DMS153 (cell line): Measurements from ENCODE around the gene DDX25.

Experiments used
- DNase-seq: peaks from one replicate; lab custom pipeline; 2025; lab: John Stamatoyannopoulos, UW

Gene DDX25

GRCh38 chr11:125935618-125936199, 31.4 kb downstream of the DDX25 start:
- DNase-seq, result no peak

GRCh38 chr11:125938418-125938817, 34.1 kb downstream of the DDX25 start:
- DNase-seq, result no peak

DNA sequence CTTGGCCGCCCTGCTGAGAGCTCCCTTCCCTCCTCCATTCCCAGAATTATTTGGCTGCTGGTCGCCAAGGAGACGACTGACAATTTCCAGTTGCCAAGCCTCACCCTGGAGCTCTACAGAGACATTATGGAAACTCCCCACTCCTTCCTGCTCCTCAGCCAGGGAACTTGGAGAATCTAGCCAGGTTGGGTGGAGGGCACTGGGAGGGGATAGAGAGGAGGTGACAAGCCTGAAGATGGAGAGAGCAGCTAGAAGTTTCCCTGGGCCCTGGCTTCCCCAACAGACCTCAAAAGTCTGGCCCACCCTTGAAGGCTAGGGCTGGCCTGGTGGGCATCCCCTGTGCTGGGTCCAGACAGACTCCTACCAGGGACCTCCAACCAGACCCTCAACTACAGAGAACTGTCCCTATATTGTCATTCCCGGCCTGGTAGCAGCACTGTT, 34.8 kb downstream of the DDX25 start:
- DNase-seq, result no peak

GRCh38 chr11:125940145-125940544, 35.8 kb downstream of the DDX25 start:
- no peak for DNase-seq

DNA sequence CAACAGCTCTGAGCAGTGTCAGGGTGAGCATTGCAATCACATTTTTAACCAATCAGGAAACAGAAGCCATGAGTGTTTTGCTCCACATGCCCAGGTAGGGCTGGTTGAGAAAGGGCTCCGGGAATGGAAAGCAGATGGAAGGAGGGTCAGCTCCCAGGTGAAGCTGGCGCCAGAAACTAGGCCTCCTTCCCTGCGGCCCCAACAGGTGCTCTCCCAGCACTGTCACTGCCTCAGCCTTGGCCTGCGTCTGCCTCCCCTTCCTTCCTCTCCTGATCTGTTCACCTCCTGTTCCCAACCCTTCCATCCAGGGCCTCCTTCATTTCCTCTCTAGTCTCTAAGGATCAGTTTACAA, 36.9 kb downstream of the DDX25 start:
- no peak for DNase-seq

GRCh38 chr11:125941619-125942611, 37.6 kb downstream of the DDX25 start:
- peak; percentile 83 for DNase-seq

DNA sequence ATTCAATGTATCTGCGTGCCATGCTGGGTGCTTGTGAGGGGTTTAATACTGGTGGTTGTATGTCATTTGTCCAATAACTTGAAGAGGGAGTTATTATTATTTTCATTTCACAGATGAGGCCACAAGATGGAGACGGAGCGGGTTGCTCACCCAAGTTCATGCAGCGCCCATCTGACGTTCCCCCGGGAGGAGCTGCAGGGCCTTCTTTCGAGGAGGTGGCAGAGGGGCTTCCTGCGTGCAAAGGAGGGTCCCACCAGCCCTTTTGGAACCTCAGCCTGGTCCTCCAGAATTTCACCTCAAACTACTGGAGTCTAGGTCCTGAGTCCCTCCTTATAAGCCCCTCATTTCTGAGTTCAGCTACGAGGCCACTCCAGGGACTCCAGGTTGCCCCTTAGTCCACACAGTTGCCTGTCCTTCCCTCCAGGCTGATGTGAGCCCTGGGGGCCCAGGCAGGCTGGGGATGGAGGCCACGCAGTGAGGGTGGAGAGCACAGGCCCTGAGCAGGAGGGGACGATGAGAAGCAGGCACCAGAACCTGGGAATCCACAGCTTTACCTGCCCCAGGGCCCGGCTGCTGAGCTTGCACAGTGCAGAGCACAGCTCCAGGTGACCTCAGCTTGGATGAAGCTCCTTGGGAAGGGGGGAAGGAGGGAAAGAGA, 38.6 kb downstream of the DDX25 start:
- DNase-seq, result no peak

DNA sequence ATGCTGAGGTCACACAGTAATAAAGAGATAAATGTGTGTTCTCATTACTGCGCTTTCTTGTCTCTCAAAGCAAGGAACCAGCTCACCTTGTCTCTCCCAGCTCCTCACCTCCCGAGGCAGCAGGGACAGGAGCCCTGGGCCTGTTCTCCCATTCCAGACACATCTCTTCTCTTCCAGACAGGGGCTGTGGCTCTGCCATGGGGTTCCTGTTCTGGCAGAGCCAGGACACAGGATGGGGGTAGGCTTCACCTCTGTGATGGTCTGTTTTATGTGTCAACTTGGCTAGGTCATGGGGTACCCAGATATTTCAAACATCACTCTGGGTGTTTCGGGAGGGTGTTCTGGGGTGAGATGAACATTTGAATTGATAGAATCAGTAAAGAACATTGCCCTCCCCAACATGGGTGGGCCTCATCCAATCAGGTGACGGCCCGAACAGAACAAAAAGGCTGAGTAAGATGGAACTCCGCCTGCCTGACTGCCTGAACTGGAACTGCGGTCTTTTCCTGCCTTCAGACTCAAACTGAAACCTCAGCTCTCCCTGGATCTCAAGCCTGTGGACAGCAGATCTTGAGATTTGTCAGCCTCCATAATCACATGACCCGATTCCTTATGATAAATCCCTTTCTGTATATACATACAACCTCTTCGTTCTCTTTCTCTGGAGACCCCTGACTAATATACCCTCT, 39.5 kb downstream of the DDX25 start:
- no peak for DNase-seq

DNA sequence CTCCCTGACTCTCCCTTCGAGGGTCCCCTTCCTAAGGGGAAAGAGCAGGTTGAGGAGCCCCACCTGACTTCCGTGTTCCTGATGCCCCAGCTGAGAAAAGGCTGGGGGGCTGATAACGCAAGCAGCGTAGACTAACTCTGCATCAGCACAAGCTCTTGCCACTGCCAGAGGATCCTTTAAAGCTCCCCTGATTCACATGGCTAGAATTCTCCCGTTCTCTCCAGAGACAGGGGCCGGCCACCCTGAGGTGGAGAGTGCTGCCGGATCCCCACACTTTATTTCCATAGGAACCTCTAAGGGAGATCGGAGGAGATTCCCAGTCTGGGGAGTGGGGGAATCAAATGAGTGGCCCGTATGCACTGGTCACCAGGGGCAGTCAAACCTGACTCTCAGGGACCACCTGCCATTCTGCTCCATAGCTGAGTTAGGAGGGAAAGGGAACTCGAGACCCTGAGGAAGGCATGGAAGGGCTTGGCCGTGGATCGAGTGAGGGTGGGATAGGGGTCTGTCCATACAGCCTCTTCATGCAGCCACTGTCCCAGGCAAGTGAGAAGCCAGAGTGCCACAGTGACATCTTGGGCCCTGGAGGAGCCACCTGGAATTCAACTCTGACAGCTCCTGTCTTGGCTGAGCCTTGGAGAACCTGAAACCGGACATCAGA, 40.2 kb downstream of the DDX25 start:
- DNase-seq, result no peak

- no peak for DNase-seq
These were observed 40.9 kb downstream of the DDX25 start for GRCh38 chr11:125945011-125945796.

- no peak for DNase-seq
These were observed 41.7 kb downstream of the DDX25 start, which contains the start of gene VSIG10L2 for GRCh38 chr11:125945797-125946520. TSS of gene VSIG10L2 (plus strand) at chr11:125946044. CDS start at chr11:125946056, 12 bp downstream.

DNA sequence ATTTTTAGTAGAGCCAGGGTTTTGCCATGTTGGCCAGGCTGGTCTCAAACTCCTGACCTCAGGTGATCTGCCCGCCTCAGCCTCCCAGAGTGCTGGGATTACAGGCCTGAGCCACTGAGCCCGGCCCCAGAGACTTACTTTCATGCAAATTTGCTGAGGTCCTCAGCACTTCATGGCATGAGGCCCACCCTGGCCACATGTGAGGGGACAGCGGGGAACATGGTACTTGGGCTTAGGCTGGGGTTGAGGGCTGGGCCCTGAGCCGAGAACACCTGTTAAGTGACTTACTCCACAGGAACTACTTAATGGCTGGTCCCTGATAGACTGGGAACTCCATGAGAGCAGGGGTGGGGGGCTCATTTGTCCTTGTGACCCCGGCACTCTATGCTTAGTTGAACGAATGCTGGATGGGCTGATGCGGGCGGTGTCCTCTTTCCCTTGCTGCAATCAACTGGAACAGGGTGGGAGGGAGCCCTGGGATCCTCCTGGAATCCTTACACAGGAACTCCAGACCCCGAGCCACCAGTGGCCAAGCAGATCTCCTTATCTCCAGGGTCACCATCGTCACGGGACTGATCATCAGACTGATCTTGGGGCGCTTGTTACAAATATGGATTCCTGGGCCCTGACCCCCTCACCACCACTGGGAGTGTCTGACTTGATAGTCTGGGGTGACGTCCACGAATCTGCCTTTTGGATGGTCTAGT, 42.6 kb downstream of the DDX25 start:
- DNase-seq, result no peak

GRCh38 chr11:125947419-125948277, 43.3 kb downstream of the DDX25 start:
- no peak for DNase-seq

DNA sequence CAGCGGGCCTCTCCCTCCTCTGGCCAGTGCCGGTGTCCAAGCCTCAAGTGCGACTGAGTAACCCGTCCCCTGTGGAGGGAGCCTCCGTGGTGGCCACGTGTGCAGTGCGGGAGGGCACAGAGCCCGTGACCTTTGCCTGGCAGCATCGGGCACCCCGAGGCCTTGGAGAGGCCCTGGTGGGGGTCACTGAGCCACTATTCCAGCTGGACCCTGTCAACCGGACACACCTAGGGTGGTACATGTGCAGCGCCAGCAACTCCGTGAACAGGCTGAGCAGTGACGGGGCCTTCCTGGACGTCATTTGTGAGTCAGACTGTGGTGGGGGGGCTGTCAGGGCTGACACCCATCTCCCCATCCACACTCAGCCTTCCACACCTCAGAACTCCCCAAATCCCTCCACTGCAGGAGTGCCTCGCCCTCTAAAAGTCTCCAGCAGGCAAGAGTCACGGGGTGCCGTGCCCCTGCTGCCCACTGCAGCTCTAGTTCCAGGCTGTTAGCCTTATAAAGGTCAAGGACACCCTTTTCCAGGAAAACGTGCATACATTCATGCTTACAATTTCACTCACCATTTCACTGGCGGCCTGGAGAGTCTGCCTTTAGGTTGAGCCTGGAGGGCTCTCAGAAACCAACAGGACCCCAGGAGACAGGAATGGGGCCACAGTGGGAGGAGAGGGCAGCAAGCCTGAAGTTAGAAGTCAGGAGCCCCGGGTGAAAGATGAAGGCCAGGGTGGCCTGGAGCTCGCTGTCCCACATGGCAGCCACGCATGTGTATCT, 44.2 kb downstream of the DDX25 start:
- DNase-seq, result no peak

GRCh38 chr11:125949271-125950177, 45.2 kb downstream of the DDX25 start:
- DNase-seq, result no peak

DNA sequence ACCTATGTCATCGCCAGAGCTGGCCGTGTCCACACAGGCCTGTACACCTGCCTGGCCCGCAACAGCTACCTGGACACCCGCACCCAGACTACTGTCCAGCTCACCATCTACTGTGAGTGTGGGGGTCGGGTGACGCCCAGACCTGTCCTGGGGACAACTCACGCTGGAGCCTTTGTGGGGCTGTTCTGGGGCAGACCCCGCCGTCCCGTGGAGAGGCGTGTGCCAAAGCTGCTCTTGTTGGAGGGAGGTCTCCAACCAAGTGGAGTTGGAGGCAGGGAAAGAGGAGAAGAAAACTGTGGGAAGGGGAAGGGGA, 45.8 kb downstream of the DDX25 start:
- no peak for DNase-seq
